Stimulated activated CD8-positive, alpha-beta memory T cell treated with anti-CD3 and anti-CD28 coated beads, Interleukin-4, amount 100 ng/mL, for 48 hours (primary cell): ENCODE results near the gene PRKCE.

Experiments used
- DNase-seq: peaks from one replicate; pipeline ENCODE4 v3.0.0-alpha.2; 2020

The PRKCE gene

GRCh38 chr2:45950606-45951005 is 299.1 kb downstream of the PRKCE start:
- DNase-seq = no peak

GRCh38 chr2:45951025-45951727 is 299.7 kb downstream of the PRKCE start:
- DNase-seq = no peak

GRCh38 chr2:45952591-45952990 is 301.1 kb downstream of the PRKCE start:
- DNase-seq = no peak

- no peak for DNase-seq
These were observed 302.0 kb downstream of the PRKCE start for GRCh38 chr2:45953376-45954027.

GRCh38 chr2:45954233-45954850 is 302.9 kb downstream of the PRKCE start:
- DNase-seq = no peak

- DNase-seq = no peak
These were observed 306.2 kb downstream of the PRKCE start for GRCh38 chr2:45957533-45958227.

- no peak for DNase-seq
These were observed 308.8 kb downstream of the PRKCE start for GRCh38 chr2:45960057-45960863.

GRCh38 chr2:45962177-45962921 is 310.9 kb downstream of the PRKCE start:
- DNase-seq = no peak

GRCh38 chr2:45963816-45964215 is 312.3 kb downstream of the PRKCE start:
- DNase-seq = no peak

GRCh38 chr2:45964223-45964841 is 312.9 kb downstream of the PRKCE start:
- DNase-seq = peak; percentile 29

GRCh38 chr2:45964906-45965305 is 313.4 kb downstream of the PRKCE start:
- no peak for DNase-seq

- no peak for DNase-seq
These were observed 314.5 kb downstream of the PRKCE start for GRCh38 chr2:45965871-45966498.

GRCh38 chr2:45968946-45969584 is 317.6 kb downstream of the PRKCE start:
- DNase-seq = no peak

GRCh38 chr2:45973426-45973825 is 322.0 kb downstream of the PRKCE start:
- no peak for DNase-seq

GRCh38 chr2:45974056-45974455 is 322.6 kb downstream of the PRKCE start:
- no peak for DNase-seq

GRCh38 chr2:45974762-45975408 is 323.4 kb downstream of the PRKCE start:
- no peak for DNase-seq

GRCh38 chr2:45975752-45976517 is 324.5 kb downstream of the PRKCE start:
- no peak for DNase-seq

GRCh38 chr2:45978302-45978859 is 326.9 kb downstream of the PRKCE start:
- DNase-seq = no peak

GRCh38 chr2:45979065-45979464 is 327.6 kb downstream of the PRKCE start:
- no peak for DNase-seq
